ENCODE data around the gene ASIC4.

ASIC4 gene

DNA sequence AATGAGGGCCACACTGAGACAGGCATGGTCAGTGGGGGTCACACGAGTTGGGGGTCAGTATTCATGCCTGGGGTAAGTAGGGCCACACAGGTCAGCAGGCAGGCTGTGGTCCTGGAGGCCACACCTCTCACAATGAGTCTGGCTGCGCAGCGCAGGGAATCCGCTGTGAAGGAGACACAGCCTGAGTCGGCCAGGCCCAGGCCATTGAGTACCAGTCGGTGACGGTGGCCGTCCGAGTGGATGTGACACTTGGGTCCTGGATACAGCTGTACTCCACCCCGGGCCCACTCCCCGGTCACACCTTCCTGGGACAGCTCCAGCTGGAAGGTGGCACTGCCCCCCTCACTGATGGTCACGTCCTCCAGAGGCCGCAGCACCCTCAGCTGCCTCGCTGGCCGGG, 40.1 kb downstream of the ASIC4 start:
- in situ Hi-C loops (cut with HindIII; ENCODE audit: low sequenced_read_pairs), result no loop called here
- no peak overlapping the region for H3K4me3 ChIP-seq (ENCODE audit: low read depth, low read length)
- TF ChIP-seq, protein P1, sequence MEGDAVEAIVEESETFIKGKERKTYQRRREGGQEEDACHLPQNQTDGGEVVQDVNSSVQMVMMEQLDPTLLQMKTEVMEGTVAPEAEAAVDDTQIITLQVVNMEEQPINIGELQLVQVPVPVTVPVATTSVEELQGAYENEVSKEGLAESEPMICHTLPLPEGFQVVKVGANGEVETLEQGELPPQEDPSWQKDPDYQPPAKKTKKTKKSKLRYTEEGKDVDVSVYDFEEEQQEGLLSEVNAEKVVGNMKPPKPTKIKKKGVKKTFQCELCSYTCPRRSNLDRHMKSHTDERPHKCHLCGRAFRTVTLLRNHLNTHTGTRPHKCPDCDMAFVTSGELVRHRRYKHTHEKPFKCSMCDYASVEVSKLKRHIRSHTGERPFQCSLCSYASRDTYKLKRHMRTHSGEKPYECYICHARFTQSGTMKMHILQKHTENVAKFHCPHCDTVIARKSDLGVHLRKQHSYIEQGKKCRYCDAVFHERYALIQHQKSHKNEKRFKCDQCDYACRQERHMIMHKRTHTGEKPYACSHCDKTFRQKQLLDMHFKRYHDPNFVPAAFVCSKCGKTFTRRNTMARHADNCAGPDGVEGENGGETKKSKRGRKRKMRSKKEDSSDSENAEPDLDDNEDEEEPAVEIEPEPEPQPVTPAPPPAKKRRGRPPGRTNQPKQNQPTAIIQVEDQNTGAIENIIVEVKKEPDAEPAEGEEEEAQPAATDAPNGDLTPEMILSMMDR (IDR thresholded peaks at IDR 0.05; ENCODE audit: low read depth, low read length, missing control alignments), result no peak
- no peak for DNase-seq (ENCODE audit: low read depth)

DNA sequence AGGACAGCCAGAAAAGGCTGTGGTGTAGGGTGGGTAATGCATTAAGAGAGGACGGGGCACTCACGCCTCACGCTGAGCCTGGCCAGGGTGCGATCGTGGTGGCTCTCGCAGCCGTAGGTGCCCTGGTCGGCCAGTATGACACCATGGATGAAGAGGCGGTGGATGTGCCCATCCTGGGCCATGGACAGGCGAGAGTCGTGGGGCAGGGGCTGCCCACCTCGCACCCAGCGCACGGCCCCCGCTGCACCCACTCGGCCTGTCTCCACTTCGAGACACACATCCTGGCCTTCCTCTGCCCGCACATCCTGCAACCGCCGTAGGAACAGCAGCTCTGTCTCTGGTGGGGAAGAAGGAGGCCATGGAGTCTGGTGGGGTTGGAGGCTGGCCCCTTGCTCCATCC, 41.7 kb downstream of the ASIC4 start:
- H3K4me3 ChIP-seq (ENCODE audit: low read depth, low read length), result no peak overlapping the region
- TF ChIP-seq, protein P1 (IDR thresholded peaks at IDR 0.05; ENCODE audit: low read depth, low read length, missing control alignments), result no peak
- in situ Hi-C loops (cut with HindIII; ENCODE audit: low sequenced_read_pairs), result no loop called here
- no peak for DNase-seq (ENCODE audit: low read depth)

DNA sequence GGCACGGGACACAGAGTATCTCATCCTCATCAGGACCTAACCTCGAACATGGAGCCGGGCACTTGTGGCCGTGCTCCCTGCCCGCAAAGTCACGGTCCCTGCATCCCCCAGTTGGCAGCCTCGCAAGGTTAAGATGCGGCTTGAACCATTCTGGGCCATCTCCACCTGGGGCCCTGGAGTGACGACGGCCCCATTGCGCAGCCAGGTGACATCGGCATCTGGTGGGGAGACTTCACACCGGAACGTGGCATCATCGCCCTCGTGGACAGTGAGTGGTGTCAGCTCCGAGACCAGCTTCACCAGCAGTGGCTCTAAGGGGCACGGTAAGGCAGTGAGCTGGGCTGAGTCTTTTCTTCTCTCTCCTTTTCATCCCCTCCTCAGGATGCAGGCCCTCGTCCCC, 42.1 kb downstream of the ASIC4 start:
- in situ Hi-C loops (cut with HindIII; ENCODE audit: low sequenced_read_pairs), result no loop called here
- H3K4me3 ChIP-seq (ENCODE audit: low read depth, low read length), result no peak overlapping the region
- DNase-seq (ENCODE audit: low read depth), result no peak
- TF ChIP-seq, protein P1 (IDR thresholded peaks at IDR 0.05; ENCODE audit: low read depth, low read length, missing control alignments), result no peak

DNA sequence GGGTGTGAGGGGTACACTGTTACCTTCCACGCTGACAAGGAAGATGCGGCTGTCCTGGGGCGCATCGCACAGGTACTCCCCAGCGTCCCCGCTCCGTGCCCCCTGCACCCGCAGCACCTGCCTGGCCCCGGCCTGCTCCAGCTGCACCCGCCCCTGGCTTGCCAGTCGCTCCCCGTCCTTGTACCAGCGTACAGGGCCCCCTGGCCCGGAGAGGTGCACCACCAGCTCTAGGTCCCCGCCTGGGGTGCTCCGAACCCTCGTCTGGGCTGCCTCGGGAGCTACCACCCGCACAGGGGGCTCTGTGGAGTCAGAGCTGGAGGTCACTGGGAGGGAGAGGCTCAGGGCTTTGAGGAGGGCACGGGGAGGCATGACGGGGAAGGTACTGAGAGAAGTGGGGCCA, 43.0 kb downstream of the ASIC4 start:
- in situ Hi-C loops (cut with HindIII; ENCODE audit: low sequenced_read_pairs), result no loop called here
- no peak for DNase-seq (ENCODE audit: low read depth)
- H3K4me3 ChIP-seq (ENCODE audit: low read depth, low read length), result no peak overlapping the region
- TF ChIP-seq, protein P1 (IDR thresholded peaks at IDR 0.05; ENCODE audit: low read depth, low read length, missing control alignments), result no peak

DNA sequence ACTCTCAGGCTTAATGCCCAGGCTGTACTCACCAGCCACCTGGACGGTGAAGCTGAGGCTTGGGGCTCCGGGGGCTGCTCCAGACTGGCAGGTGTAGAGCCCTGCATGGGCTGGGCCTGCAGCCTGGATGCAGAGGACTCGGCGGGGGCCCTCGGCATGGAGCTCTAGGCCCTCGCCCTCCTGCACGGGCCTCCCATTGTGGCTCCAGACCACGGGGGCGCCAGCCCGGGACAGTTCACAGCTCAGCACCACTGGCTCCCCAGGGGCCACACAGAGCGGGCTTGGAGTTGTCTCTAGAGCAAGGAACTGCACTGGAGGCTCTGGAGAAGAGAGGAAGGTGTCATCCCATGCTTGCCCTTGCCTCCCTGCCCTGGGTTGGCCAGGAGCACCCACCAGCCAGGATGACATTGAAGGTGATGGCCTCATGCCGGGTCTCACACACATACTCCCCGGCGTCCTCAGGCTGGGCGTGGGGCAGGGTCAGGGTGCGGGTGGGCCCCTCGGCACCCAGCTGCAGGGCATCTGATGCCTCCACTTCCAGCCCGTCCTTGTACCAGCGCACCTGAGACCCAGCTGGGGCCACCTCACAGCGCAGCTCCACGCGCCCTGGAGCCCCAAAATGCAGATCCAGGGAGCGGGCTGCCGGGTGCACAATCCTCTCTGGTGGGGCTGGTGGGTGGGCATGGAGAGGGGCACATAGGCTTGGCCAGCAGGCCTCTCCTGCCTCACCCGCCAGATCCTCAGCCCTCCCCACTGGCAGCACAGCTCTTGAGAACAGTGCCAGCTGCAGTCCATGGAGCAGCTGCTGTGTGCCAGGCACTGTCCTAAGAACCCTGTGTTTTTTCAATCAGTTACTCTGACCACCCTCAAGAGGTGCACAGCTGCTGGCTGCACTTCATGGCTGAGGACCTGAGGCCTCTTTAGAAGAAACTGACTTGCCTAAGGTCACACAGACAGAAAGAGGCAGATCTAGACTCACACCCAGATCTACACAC, 43.8 kb downstream of the ASIC4 start:
- H3K4me3 ChIP-seq (ENCODE audit: low read depth, low read length), result no peak overlapping the region
- no peak for DNase-seq (ENCODE audit: low read depth)
- TF ChIP-seq, protein P1 (IDR thresholded peaks at IDR 0.05; ENCODE audit: low read depth, low read length, missing control alignments), result no peak
- in situ Hi-C loops (cut with HindIII; ENCODE audit: low sequenced_read_pairs), result no loop called here

DNA sequence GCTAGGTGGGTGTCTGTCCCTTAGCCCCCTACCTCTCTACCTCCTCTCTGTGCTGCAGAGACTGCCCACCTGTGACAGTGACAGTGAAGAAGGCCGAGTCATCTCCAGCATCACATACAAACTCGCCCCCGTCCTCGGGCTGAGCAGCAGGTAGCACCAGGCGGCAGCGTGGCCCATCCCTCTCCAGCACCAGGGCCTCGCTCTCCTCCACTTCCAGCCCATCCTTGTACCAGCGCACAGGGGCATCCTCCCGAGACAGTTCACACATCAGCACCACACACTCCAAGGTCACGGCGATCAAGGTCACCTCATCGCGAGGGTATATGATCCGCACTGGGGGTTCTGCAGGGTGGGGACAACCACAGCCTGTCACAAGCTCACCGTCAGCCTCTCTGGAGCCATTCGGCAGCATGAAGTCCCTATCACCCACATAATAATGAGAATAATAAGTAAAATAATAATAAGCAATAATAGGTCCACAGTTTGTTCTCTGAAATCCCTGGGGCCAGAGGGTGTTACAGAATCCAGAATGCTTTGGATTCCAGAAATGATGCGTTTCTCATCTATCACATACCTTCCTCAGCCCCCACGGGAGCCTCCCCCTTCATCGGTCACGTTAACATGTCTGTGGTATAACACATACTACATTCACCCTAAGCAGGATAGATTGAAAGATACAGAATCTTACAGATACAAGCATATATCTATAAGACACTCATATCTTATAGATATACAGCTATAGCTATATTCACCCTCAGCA, 45.1 kb downstream of the ASIC4 start:
- in situ Hi-C loops (cut with HindIII; ENCODE audit: low sequenced_read_pairs), result no loop called here
- DNase-seq (ENCODE audit: low read depth), result no peak
- H3K4me3 ChIP-seq (ENCODE audit: low read depth, low read length), result no peak overlapping the region

More for the DNA sequence above, 45.1 kb downstream of the ASIC4 start:
- TF ChIP-seq, protein P1 (IDR thresholded peaks at IDR 0.05; ENCODE audit: low read depth, low read length, missing control alignments), result no peak
